Anterior cingulate cortex (tissue), 58 donors: ENCODE results near the gene CPEB4.

ENCODE experiments used
- DNase-seq, 58 donors: peaks; one replicate each; lab custom pipeline; 2025; lab: John Stamatoyannopoulos, UW

Gene CPEB4

DNA sequence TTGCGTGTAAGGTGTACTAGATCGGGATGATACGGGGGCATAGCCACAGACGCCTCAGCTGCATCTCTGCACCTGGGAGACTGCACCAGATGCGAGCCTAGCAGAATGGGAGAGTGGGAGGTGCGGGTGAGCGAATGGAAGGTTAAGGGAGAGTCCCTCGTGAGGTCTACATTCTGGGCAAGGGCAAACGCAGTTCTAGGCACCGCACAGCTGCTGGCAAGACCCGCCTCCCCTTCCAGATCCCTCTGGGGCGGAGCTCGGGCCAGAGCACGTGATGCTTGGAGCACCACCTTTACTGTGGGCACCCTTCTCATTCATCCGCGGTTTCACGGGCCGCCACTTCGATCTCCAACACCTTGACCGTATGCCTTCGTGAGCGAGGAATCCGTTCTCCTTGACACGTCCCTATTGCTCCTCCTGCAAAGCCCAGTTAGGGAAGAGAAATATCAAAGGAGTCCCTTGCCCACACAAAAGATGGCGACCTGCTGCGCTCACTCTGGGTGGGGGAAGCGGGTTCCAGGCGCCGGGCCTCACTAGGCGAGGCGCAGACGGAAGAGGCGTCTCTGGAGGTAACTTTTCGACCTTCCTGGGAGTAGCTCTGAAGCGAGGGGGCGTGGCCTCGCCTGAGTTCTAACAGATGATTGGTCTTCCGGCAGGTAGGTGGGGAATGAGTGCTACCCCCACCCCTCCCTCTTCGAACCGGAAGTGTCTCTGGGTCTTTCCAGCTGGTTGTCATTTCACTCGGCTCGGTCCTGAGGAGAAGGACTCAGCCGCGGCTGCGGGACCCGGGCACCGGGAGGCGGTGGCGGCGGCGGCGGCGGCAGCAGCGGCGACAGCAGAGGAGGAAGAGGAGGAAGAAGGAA lies at the start of gene CPEB4:
TSS of gene CPEB4 (plus strand) at position 740 of the 863 bp plus-strand sequence. CDS start 1,385 bp downstream, outside the sequence.
- peak; percentile 83 to 100 (median 99) for DNase-seq

DNA sequence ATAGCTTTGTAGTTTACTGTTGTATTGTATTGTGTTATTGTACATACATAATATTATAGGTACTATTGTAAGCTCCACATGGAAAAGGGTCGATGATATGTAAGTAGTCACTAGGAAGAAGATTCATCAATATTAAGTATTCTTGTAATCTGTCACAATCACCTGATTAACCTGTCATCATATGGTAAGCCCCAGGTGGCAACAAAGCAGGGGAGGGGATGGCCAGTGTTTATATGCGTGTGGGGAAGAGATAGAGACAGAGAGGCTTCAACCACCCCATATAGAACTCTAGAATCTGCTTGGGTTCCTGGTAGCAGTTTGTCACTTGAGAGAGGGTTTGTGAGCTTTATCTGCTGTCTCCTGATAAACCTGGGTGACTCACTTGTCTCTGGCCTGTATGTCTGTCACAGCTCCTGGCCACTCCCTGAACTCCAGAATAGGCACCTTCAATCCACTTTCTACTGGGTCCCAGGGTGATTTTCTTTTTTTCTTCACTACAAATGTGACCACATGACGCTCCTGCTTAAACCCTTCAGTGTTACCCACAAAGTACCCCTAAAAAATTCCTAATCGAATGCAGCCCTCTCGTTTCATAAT lies 48.9 kb upstream of the CPEB4 start:
- no peak for DNase-seq

GRCh38 chr5:173840111-173840983 lies 47.8 kb upstream of the CPEB4 start:
- DNase-seq, result no peak

- DNase-seq, result no peak
Observed at GRCh38 chr5:173841710-173842109, 46.4 kb upstream of the CPEB4 start.

DNA sequence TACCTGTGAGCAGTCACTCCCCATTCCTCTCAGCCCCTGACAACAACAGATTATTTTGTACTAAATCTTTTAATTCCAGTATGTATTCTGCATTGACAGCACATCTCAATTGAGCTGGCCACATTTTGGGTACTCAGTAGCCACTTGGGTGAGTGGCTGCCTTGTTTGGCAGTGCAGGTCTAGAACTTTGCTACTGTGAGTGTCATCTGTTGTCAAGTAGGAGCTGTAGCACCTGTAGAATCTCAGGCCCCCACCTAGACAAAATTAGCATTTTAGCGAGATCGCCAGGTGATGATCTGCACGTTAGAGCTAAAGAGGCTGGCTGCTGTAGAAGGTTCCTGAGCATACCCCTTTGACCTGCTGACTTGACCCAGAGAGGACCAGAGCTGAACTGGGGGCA lies 44.4 kb upstream of the CPEB4 start:
- no peak for DNase-seq

DNA sequence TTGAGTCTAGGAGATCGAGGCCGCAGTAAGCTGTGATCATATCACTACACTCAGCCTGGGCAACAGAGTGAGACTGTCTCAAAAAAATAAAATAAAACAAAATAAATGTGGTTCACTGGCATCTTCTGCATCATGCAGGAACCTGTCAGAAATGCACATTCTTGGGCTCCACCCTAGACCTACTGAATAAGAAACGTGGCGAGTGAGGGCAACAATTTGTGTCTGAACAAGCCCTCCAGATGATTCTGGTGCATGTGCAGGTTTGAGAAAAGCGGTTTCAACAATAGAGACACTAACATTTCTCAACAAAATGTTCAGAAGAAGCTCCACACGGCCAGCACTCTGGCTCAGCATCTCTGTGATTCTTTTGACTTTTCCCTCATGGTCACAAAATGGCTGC lies 42.8 kb upstream of the CPEB4 start:
- DNase-seq, result no peak

- no peak for DNase-seq
Observed at GRCh38 chr5:173846929-173847501, 41.1 kb upstream of the CPEB4 start.

DNA sequence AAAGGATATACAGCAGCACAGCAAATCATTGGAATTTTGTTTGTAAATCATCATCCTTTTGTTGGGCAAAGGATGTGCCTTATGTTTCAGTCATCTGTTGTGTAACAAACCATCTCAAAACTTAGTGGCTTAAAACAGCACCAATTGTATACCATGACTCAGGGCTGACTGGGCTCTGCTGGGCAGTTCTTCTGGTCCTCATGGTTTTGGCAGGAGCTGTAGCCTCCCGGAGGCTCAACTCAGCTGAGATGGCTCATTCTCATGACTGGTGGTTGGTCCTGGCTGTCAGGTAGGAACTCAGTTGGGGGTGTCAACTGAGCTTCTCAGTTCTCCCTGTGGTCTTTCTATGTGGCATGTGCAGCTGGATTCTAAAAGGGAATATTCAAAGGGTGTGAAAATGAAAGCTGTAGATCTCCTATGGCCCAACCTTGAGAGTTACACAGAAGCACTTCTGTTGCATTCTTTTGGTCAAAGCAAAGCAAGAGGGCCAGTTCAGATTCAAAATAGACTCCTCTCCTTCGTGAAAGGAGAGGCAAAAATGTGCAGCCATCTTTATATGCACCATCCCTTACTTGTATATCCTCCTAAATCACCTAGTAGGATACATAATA lies 39.1 kb upstream of the CPEB4 start:
- DNase-seq, result no peak

DNA sequence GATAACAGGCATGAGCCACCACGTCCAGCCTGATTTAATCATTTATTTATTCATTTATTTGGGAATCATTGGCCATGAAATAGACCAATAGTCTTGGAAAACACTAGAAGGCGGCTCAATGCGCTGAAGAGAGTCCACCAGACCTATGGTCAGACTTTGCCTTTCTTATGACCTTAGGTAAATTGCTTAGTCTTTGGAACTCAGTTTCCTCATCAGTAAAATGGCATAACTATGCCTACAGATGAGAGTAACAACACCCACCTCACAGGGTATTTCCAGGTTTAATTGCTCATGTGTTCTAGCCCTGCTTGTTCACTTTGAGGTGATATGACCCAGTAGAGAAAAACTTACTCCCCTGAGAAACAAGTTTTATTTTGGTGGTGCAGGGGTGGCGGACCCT lies 38.2 kb upstream of the CPEB4 start:
- DNase-seq, result no peak

DNA sequence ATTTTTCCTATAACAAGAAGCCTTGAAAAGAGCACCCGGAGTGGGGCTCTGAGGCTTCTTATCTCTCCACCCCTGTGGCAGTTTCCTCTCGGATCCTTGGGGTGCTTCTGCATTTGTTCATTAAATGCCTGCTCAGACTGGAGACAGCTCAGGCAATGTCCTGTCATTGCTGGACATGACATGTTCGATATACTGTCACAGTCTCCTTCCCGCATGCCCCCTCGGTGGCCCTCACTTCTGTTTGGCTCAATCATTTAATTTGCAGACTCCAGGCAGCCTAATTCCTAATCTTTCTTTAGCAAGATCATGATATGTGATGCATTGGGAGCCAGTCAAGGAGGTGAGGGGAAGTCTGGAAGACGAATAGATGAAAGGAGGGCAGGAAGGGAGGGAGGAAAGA lies 37.5 kb upstream of the CPEB4 start:
- DNase-seq, result no peak

- DNase-seq, result no peak
Observed at GRCh38 chr5:173851595-173852243, 36.4 kb upstream of the CPEB4 start.

- no peak for DNase-seq
Observed at GRCh38 chr5:173852790-173853359, 35.3 kb upstream of the CPEB4 start.

DNA sequence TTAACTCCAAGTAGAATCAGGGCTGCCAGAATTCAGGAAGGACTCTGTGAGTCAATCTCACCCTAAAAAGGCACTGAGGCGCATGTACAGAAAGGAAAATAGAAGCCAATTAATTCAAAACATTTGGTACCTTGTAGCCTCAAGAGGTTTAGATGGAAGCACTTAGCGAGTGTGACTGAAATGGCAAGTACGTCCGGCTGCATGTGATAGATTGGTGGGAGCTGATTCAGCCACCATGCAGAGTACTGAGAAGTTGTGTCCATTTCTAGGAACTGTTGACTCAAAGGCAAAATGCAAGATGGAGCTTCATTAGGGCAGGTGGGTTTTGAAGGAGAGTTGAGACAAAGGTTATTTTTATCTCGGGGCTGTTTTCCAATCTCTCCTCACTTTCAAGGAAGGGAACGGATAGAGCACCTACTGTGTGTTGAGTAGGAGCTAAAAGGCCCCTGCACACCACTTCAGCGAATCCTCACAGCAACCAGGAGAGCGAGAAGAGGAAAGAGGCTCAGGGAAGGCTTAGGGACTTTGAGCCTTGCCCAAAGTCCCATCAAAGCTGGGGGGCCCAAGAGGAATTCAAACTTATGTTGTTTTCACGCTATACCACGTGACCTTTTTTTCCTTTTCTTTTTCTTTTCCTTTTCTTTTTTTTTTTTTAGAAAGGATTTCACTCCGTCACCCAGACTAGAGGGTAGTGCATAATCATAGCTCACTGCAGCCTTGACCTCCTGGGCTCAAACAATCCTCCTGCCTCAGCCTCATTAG lies 34.6 kb upstream of the CPEB4 start:
- DNase-seq, result no peak

DNA sequence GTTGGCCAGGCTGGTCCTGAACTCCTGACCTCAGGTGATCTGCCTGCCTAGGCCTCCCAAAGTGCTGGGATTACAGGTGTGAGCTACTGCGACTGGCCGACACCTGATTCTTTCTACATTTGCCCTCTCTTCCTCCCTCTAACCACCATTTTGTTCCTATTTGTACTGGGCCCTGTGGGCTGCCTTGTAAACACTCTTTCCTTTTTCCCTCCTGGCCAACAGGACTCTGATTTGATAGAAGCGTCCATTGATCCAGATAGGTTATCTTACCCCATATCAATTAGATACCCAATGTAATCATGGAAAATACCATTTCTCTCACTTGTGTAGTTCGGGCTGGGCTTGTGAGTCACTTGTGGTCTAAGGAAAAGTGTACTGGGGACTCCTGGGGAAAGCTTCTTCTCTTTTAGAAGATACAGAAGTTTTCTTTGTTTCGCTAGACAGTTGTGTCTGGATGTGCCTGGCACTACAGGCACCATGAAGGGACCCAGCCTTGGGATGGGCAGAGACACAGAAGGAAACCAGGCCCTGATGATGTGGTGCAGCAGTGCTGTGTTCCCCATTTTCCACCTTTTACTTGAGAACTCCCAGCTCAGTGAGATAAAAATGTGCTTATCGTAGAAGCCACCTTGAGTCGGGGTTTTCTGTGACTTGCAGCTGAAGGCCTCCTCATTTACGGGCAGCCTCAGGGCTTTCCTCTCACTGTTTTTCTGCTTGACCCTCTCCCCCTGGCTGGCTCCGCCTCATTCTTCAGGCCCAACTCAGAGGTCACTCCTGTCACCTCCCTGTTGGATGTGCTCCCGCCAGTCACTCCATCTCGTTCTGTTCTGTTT lies 32.8 kb upstream of the CPEB4 start:
- no peak for DNase-seq

DNA sequence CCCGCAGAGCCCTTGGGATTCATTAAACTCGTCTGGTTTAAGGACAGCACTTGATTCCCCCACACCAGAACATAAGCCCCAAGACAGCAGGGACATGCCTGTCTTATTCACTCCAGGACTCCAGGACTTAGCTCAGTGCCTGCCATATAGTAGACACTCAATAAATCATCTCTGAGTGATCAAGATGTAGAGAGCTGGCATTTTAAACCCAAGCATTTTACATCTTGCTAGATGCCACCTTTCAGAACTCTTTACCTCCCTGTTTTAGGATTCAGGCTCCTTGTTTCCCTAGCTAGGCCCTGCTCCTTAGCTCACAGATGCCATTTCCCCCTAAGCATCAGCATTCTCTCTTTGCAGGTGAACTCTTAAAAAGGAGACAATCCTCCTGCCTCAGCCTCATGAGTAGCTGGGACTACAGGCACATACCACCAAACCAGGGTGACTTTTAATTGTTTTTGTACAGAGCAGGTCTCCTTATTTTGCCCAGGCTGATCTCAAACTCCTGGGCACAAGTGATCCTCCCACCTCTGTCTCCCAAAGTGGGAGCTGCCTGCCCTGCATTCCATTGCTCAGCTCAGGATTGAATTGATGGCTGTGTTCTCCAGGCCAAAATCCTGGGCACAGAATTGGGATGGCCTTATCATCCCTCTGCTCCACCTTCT lies 32.0 kb upstream of the CPEB4 start:
- DNase-seq, result no peak

DNA sequence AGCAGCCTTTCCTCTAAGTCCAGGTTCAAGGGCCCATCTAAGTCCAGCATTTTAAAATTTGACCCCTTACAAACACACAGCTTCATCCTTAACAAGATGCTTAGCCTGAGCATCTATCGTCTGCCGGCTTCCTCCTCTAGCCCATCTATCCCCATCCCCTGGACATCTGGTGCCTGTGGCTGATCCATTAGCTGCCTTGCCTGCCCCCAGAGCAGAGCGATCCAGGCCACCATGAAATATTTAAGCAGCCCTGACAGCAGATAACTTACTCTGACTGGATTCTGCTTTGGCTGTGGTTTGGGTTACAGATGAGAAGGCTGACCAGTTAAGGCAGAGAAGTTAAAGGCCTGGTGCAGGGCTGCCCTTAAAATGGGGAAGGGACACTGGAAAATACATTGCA lies 30.9 kb upstream of the CPEB4 start:
- DNase-seq, result no peak

DNA sequence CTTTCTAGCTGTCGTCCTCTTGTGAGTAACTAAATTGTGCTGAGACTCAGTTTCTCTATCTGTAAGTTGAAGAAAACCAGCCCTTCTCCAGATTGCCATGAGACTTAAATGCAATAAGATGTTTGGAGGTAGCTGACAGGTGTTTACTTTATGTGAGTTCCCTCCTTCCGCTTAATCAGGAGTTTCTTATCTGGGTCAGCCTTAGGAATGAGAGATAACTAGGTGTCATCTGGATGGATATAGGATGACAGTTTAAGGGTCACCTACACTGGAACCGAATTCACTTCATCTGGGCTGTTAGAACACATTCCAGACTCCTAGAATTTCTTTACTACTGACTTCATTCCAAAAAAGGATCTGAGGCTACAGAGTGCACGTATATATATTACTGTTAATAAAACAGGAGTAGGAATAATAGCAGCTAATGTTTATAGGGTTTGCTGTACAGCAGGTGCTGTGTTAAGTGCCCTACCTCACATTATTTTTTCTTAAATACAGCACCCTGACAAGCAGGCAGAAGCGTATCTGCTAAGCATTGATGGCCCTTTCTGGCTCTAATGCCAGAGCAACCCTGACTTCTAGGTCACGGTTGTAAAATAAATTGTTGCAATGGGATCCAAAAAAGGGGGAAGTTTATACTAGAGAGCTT lies 30.0 kb upstream of the CPEB4 start:
- no peak for DNase-seq
